Measurements from ENCODE around the gene TRABD2B. TPM values are rescaled to one million over a fixed set of nuclear protein-coding genes. Genes with fewer than 3 reads are reported as not detected.

TRABD2B gene
- total and polyA plus RNA-seq, 7 donors, result 0.08 to 0.76 (median 0.42) TPM

- no peaks in the 10 kb centered on the region for H3K36me3 ChIP-seq (ENCODE audit: insufficient read depth in 1 of 2, low read depth in 1 of 2)
- H3K9me3 ChIP-seq, result no peaks in the 10 kb centered on the region
- ATAC-seq (no peak), DNase-seq (no peak)
- WGBS, 3 donors, result 90 to 92% (median 92%) methylated on average over 11 of the region's 11 CpGs
- no peak overlapping the region for H3K4me3 ChIP-seq
- no peaks in the 10 kb centered on the region for H3K4me1 ChIP-seq
- TF ChIP-seq CTCF (IDR thresholded peaks at IDR 0.05), result no peak
- intact Hi-C loops (cut with DNase I), result no loop called here
- H3K27ac ChIP-seq, result no peak overlapping the region
- H3K27me3 ChIP-seq (ENCODE audit: insufficient read depth in 3 of 3, low read length in 2 of 3), result peaks cover 0 to 50% (median 4%) of the 10 kb centered on the region in 3 donors
Measured at GRCh38 chr1:47987601-47988000, 9.6 kb downstream of the TRABD2B start.

- Histone ChIP-seq H3K27ac (no peak overlapping the region), H3K9me3 (no peaks in the 10 kb centered on the region), H3K4me3 (no peak overlapping the region), H3K36me3 (ENCODE audit: insufficient read depth in 1 of 2, low read depth in 1 of 2) (no peaks in the 10 kb centered on the region), H3K4me1 (no peaks in the 10 kb centered on the region), H3K27me3 (ENCODE audit: insufficient read depth in 3 of 3, low read length in 2 of 3) (peaks cover 0 to 51% (median 4%) of the 10 kb centered on the region in 3 donors)
- TF ChIP-seq CTCF (IDR thresholded peaks at IDR 0.05), result no peak
- intact Hi-C loops (cut with DNase I), result no loop called here
- peak in 1 of 2 donors; percentile 37 for DNase-seq
- no peak for ATAC-seq
- WGBS, 3 donors, result 11 to 16% (median 16%) methylated on average over 19 of the region's 19 CpGs
Measured at GRCh38 chr1:47986761-47987200, 10.4 kb downstream of the TRABD2B start.

- ATAC-seq, result no peak
- intact Hi-C loops (cut with DNase I), result no loop called here
- H3K9me3 ChIP-seq, result no peaks in the 10 kb centered on the region
- no peaks in the 10 kb centered on the region for H3K4me1 ChIP-seq
- no peak overlapping the region for H3K4me3 ChIP-seq
- peaks cover 0 to 48% (median 4%) of the 10 kb centered on the region in 3 donors for H3K27me3 ChIP-seq (ENCODE audit: insufficient read depth in 3 of 3, low read length in 2 of 3)
- no peaks in the 10 kb centered on the region for H3K36me3 ChIP-seq (ENCODE audit: insufficient read depth in 1 of 2, low read depth in 1 of 2)
- no peak for TF ChIP-seq CTCF (IDR thresholded peaks at IDR 0.05)
- H3K27ac ChIP-seq, result no peak overlapping the region
- 80 to 87% (median 84%) methylated on average over 4 of the region's 4 CpGs for whole genome bisulfite sequencing, 3 donors
- DNase-seq, result no peak
Measured at GRCh38 chr1:47985018-47985417, 12.2 kb downstream of the TRABD2B start.

GRCh38 chr1:47984175-47984789, 12.9 kb downstream of the TRABD2B start:
- ATAC-seq (peak; percentile 32 to 83 (median 60)), DNase-seq (peak; percentile 46 to 57)
- Histone ChIP-seq H3K36me3 (ENCODE audit: insufficient read depth in 1 of 2, low read depth in 1 of 2) (no peaks in the 10 kb centered on the region), H3K9me3 (no peaks in the 10 kb centered on the region), H3K27ac (no peak overlapping the region), H3K27me3 (ENCODE audit: insufficient read depth in 3 of 3, low read length in 2 of 3) (peaks cover 0 to 48% (median 4%) of the 10 kb centered on the region in 3 donors), H3K4me1 (no peaks in the 10 kb centered on the region), H3K4me3 (peak overlapping the region; percentile 38)
- intact Hi-C loops (cut with DNase I), result no loop called here
- no peak for TF ChIP-seq CTCF (IDR thresholded peaks at IDR 0.05)
- 25 to 29% (median 26%) methylated on average over 46 of the region's 46 CpGs for WGBS, 3 donors

- H3K9me3 ChIP-seq, result no peaks in the 10 kb centered on the region
- H3K27me3 ChIP-seq (ENCODE audit: insufficient read depth in 3 of 3, low read length in 2 of 3), result peaks cover 0 to 48% (median 4%) of the 10 kb centered on the region in 3 donors
- ATAC-seq (no peak), DNase-seq (no peak)
- intact Hi-C loops (cut with DNase I), result no loop called here
- TF ChIP-seq CTCF (IDR thresholded peaks at IDR 0.05), result no peak
- no peak overlapping the region for H3K27ac ChIP-seq
- no peaks in the 10 kb centered on the region for H3K36me3 ChIP-seq (ENCODE audit: insufficient read depth in 1 of 2, low read depth in 1 of 2)
- H3K4me1 ChIP-seq, result no peaks in the 10 kb centered on the region
- WGBS, 3 donors, result 46 to 51% (median 50%) methylated on average over 12 of the region's 12 CpGs
- H3K4me3 ChIP-seq, result peak overlapping the region; percentile 38
Measured at GRCh38 chr1:47983691-47984090, 13.5 kb downstream of the TRABD2B start.

Data from psoas muscle (tissue), 8 donors.